Measurements from ENCODE around the gene SLC25A23.

DNA sequence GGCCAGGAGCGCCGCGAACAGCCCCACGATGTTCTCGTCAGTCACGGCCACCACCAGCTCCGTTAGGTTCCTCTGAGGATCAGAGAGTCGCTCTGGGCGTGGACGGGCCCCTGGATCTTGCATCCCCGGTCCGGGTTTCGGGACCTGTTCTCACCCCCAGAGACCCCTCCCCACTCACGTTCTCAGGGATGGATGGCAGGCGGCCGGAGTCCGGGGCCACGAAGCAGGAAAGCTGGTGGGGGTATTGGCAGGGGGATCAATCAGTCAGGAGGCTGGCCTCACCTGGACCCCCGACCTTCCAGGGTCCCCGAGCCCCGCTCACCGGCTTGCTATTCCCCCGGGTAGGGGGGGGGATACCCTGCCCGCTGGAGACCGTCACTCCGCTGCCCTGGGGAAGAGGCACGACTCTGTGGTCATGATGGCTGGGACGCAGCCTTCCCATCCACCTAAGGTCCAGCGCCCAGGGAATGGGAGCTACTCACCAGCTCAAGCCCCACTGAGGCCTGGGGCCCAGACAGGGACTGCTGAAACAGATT is 17.4 kb upstream of the SLC25A23 start:
- TF ChIP-seq TAF7 (optimal IDR thresholded peaks at IDR 0.05; ENCODE audit: borderline replicate concordance, low read depth, low read length) (no peak), JUND (IDR thresholded peaks at IDR 0.05; ENCODE audit: low read length) (no peak), FOSL1 (IDR thresholded peaks at IDR 0.05; ENCODE audit: insufficient read depth, low read depth, low read length) (no peak), HDAC6 (IDR thresholded peaks at IDR 0.05; ENCODE audit: low read depth, low read length) (no peak), EZH2 (IDR thresholded peaks at IDR 0.05; ENCODE audit: low read depth, low read length, severe bottlenecking) (no peak), EP300 (IDR thresholded peaks at IDR 0.05; ENCODE audit: borderline replicate concordance in 1 of 2, low read depth in 2 of 2, low read length in 2 of 2) (no peak), CTBP2 (IDR thresholded peaks at IDR 0.05; ENCODE audit: borderline replicate concordance, insufficient read depth, insufficient read length, low read length) (no peak), PHF8 (conservative IDR thresholded peaks at IDR 0.05; ENCODE audit: low read depth, low read length) (no peak), RAD21 (IDR thresholded peaks at IDR 0.05 in 1 of 2, conservative IDR thresholded peaks at IDR 0.05 in 1 of 2; ENCODE audit: low read depth in 2 of 2, low read length in 2 of 2) (no peak), GTF2F1 (IDR thresholded peaks at IDR 0.05; ENCODE audit: borderline replicate concordance, low read depth, low read length) (no peak)
- TF ChIP-seq, protein P1, sequence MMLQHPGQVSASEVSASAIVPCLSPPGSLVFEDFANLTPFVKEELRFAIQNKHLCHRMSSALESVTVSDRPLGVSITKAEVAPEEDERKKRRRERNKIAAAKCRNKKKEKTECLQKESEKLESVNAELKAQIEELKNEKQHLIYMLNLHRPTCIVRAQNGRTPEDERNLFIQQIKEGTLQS (IDR thresholded peaks at IDR 0.05; ENCODE audit: insufficient read depth, low read depth, low read length), result no peak
- TF ChIP-seq, protein P2, sequence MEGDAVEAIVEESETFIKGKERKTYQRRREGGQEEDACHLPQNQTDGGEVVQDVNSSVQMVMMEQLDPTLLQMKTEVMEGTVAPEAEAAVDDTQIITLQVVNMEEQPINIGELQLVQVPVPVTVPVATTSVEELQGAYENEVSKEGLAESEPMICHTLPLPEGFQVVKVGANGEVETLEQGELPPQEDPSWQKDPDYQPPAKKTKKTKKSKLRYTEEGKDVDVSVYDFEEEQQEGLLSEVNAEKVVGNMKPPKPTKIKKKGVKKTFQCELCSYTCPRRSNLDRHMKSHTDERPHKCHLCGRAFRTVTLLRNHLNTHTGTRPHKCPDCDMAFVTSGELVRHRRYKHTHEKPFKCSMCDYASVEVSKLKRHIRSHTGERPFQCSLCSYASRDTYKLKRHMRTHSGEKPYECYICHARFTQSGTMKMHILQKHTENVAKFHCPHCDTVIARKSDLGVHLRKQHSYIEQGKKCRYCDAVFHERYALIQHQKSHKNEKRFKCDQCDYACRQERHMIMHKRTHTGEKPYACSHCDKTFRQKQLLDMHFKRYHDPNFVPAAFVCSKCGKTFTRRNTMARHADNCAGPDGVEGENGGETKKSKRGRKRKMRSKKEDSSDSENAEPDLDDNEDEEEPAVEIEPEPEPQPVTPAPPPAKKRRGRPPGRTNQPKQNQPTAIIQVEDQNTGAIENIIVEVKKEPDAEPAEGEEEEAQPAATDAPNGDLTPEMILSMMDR (IDR thresholded peaks at IDR 0.05; ENCODE audit: control extremely low read depth in 1 of 3, insufficient read depth in 1 of 3, low read depth in 1 of 3, low read length in 3 of 3), result no peak
